Gastroesophageal sphincter (tissue), 4 donors: ENCODE measurements around the gene OPN1SW. TPM values are rescaled to one million over a fixed set of nuclear protein-coding genes. Genes with fewer than 3 reads are reported as not detected.

Experiments used
- ATAC-seq: fragments of 150-250 bp; one replicate; pipeline ENCODE4 v1.9.1; 2016; ENCODE audit warnings: mild to moderate bottlenecking, moderate library complexity
- H3K27ac ChIP-seq, 4 donors: fragments of 200-600 bp; sonication (generic) in 3 of 4; 1 replicate in 3 of 4; 2 replicates in 1 of 4; pipeline ENCODE4 v1.5.1; 2016 to 2019
- H3K27me3 ChIP-seq: fragments of 200-600 bp; sonication (generic); one replicate; pipeline ENCODE4 v1.5.1; 2019
- H3K36me3 ChIP-seq, 2 donors: fragments of 200-600 bp; sonication (generic); one replicate each; pipeline ENCODE4 v1.5.1; 2019; ENCODE audit warnings: control low read depth in 1 of 2
- H3K4me1 ChIP-seq, 3 donors: fragments of 200-600 bp; sonication (generic); 1 replicate in 2 of 3; 2 replicates in 1 of 3; pipeline ENCODE4 v1.5.1; 2016 to 2019; ENCODE audit warnings: control low read depth in 2 of 3
- H3K4me3 ChIP-seq, 2 donors: fragments of 200-600 bp; sonication (generic); one replicate each; pipeline ENCODE4 v1.5.1; 2019; ENCODE audit warnings: mild to moderate bottlenecking in 1 of 2, moderate library complexity in 1 of 2
- H3K9me3 ChIP-seq, 3 donors: fragments of 200-600 bp; sonication (generic); one replicate each; pipeline ENCODE4 v1.5.1; 2017 to 2019; ENCODE audit warnings: control low read depth in 2 of 3
- EP300 ChIP-seq: sonication (generic); formaldehyde crosslinking; IDR thresholded peaks from one replicate; pipeline ENCODE4 v1.6.1; 2017; ENCODE audit warnings: antibody characterized with exemption, mild to moderate bottlenecking
- POLR2A ChIP-seq, 2 donors: fragments of 450-650 bp; IDR thresholded peaks; one replicate each; pipeline ENCODE4 v1.6.1; 2017; ENCODE audit warnings: antibody characterized with exemption in 2 of 2, mild to moderate bottlenecking in 2 of 2, moderate library complexity in 1 of 2
- POLR2AphosphoS5 ChIP-seq: sonication (generic); formaldehyde crosslinking; IDR thresholded peaks from one replicate; pipeline ENCODE4 v1.6.1; 2017; ENCODE audit warnings: antibody characterized with exemption
- WGBS, 2 donors: methylation state at CpG; one replicate each; pipeline ENCODE4 v1.1.5; 2018; ENCODE audit warnings: low coverage in 1 of 2; 5-methylcytosine and 5-hydroxymethylcytosine counted together
- total RNA-seq, 4 donors: library from RNA; depleted of rRNA; stranded (reverse); fragments of >200 nt; gene quantifications; one replicate each; pipeline ENCODE4 v1.1.0, GENCODE V29; 2016
- TF ChIP-seq, protein P1 (sequence below), 4 experiments: fragments of 200-600 bp in 2 of 4; fragments of 450-650 bp in 2 of 4; sonication (generic) in 1 of 4; IDR thresholded peaks; one replicate each; pipeline ENCODE4 v1.5.1; 2017 to 2019; ENCODE audit warnings: antibody characterized with exemption in 4 of 4, mild to moderate bottlenecking in 2 of 4, moderate library complexity in 2 of 4

The OPN1SW gene
- total RNA-seq, 4 donors from 2014 or later: not detected

DNA sequence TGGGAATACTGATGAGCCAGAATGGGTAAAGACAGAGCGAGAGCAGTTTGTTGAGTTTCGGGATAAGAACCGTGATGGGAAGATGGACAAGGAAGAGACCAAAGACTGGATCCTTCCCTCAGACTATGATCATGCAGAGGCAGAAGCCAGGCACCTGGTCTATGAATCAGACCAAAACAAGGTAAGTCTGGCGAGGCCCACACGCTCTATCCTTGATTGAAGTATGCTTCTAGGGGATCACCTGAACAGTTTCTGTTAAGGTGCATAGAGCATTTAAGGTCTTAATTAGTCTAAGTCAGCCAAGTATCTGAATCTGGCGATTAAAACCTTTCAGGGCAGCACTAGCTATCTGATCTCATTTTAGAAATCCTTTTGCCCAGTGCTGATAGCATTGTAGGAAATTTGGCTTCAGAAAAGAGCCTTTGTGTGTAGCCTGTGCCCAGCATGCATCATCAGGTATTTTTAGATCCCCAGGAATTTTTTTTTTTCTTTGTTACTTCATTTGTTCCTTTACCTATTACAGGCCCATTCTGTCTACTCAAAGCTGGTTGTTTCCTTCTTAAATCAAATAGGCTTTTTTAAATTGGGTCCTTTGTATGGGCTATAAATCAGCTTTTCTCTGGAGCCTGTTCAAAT, 8.0 kb downstream of the OPN1SW start:
- Histone ChIP-seq H3K4me3 (no peak overlapping the region), H3K36me3 (peaks cover 0 to 85% of the 10 kb centered on the region in 2 donors), H3K27ac (peak overlapping the region; percentile 53 to 70 (median 62)), H3K4me1 (peaks cover 4 to 23% (median 11%) of the 10 kb centered on the region in 3 donors), H3K9me3 (no peaks in the 10 kb centered on the region), H3K27me3 (no peaks in the 10 kb centered on the region)
- 83 to 97% methylated on average over 5 to 6 of the region's 6 CpGs for WGBS, 2 donors
- ATAC-seq: no peak
- TF ChIP-seq POLR2A (IDR thresholded peaks at IDR 0.05): no peak
- TF ChIP-seq POLR2AphosphoS5: no peak
- TF ChIP-seq, protein P1, sequence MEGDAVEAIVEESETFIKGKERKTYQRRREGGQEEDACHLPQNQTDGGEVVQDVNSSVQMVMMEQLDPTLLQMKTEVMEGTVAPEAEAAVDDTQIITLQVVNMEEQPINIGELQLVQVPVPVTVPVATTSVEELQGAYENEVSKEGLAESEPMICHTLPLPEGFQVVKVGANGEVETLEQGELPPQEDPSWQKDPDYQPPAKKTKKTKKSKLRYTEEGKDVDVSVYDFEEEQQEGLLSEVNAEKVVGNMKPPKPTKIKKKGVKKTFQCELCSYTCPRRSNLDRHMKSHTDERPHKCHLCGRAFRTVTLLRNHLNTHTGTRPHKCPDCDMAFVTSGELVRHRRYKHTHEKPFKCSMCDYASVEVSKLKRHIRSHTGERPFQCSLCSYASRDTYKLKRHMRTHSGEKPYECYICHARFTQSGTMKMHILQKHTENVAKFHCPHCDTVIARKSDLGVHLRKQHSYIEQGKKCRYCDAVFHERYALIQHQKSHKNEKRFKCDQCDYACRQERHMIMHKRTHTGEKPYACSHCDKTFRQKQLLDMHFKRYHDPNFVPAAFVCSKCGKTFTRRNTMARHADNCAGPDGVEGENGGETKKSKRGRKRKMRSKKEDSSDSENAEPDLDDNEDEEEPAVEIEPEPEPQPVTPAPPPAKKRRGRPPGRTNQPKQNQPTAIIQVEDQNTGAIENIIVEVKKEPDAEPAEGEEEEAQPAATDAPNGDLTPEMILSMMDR (IDR thresholded peaks at IDR 0.05): no peak
- no peak for TF ChIP-seq EP300

DNA sequence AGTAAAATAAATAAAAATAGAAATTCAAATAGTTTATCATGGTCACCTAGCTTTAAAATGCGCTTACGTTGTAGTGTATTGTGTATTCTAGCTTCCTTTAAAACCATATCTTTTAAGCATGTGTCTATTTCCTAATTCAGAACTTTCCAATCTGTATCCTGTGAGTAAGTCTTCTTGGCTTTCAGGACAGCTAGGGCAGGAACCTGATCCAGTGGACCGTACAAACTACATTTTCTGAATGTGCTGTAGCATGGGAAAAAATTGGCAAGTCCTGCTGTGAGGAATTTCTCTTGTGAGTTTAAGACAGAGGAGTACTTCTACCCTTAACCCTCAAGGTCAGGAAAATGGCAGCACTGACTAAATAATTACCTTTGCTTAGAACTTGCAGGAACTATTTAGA, 12.1 kb downstream of the OPN1SW start:
- ATAC-seq: peak; percentile 80
- H3K27ac ChIP-seq: peak overlapping the region; percentile 47 to 93 (median 74)
- H3K9me3 ChIP-seq: no peaks in the 10 kb centered on the region

DNA sequence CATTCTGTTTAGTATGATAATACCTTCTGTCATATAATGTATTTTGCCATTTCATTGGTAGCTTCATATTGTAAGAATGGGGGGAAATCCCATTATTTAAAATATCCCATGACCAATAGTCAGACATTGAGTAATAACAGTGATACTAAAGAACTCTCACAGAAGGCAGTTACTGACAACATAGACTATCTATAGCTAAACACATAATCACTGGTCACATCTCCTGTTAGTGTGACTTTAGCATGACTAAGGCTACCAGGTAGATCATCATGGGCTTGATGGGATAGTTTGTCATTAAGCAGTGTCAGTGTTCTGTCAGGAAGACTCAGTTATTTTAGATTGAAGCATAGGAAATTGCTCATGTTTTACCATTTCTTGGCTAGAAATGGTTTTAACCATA, 16.4 kb downstream of the OPN1SW start:
- Histone ChIP-seq H3K4me1 (peaks cover 13 to 50% (median 20%) of the 10 kb centered on the region in 3 donors), H3K27ac (peak overlapping the region in 3 of 4 donors; percentile 50 to 93 (median 81)), H3K9me3 (no peaks in the 10 kb centered on the region), H3K4me3 (no peak overlapping the region), H3K36me3 (peaks cover 0 to 59% of the 10 kb centered on the region in 2 donors), H3K27me3 (no peaks in the 10 kb centered on the region)
- no peak for ATAC-seq
- TF ChIP-seq POLR2A (IDR thresholded peaks at IDR 0.05): no peak
- no peak for TF ChIP-seq EP300
- TF ChIP-seq, protein P1 (IDR thresholded peaks at IDR 0.05): no peak
- no peak for TF ChIP-seq POLR2AphosphoS5

More for the DNA sequence above, 12.1 kb downstream of the OPN1SW start:
- H3K4me1 ChIP-seq: peaks cover 4 to 23% (median 11%) of the 10 kb centered on the region in 3 donors
- no peak overlapping the region for H3K4me3 ChIP-seq
- TF ChIP-seq POLR2AphosphoS5 (no peak), POLR2A (IDR thresholded peaks at IDR 0.05) (no peak), EP300 (no peak)
- TF ChIP-seq, protein P1 (IDR thresholded peaks at IDR 0.05): no peak
- H3K36me3 ChIP-seq: peaks cover 0 to 84% of the 10 kb centered on the region in 2 donors
- 42 to 60% methylated on average over 3 of the region's 3 CpGs for WGBS, 2 donors
- no peaks in the 10 kb centered on the region for H3K27me3 ChIP-seq

DNA sequence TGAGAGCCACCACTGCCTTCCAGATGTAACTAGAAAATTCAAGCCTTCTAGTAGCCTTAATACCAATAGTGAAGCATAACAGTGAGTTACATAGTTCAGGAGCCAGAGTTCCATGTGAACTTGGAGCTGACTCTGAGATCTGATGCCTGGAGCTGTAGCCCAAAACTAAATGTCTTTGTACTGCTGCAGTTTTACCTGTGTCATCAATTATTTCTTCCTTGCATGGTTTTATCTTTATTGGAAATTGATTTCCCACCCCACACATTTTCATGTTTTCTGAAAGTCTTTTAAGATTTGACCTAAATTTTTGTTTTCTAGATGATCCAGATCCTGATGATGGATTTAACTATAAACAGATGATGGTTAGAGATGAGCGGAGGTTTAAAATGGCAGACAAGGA, 17.0 kb downstream of the OPN1SW start:
- H3K27me3 ChIP-seq: no peaks in the 10 kb centered on the region
- TF ChIP-seq POLR2AphosphoS5 (no peak), POLR2A (IDR thresholded peaks at IDR 0.05) (no peak), EP300 (no peak)
- TF ChIP-seq, protein P1 (IDR thresholded peaks at IDR 0.05): no peak
- ATAC-seq: no peak
- H3K4me3 ChIP-seq: no peak overlapping the region
- no peaks in the 10 kb centered on the region for H3K9me3 ChIP-seq
- 67 to 100% methylated on average over 1 of the region's 1 CpG for WGBS, 2 donors
- peaks cover 0 to 64% of the 10 kb centered on the region in 2 donors for H3K36me3 ChIP-seq
- H3K27ac ChIP-seq: peak overlapping the region; percentile 81 to 100 (median 90)
- peaks cover 13 to 53% (median 20%) of the 10 kb centered on the region in 3 donors for H3K4me1 ChIP-seq

DNA sequence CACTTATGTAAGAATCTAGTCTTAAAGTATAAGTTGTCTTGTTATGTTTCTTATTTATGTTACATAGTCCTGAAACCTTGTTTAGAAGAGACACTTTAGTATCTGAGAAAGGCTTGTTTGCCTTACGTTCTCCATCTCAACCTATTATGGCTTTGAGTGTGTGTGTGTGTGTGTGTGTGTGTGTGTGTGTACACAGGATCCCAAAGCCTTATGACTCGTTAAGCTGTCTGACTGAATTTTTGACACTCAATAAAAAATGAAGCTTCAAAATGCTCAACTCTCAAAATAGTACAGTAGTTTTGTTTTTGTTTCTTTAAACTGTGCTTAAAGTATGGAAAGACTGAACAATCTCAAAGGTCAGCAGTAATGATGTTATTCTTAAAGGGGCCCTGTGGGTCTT, 18.4 kb downstream of the OPN1SW start:
- Histone ChIP-seq H3K27ac (peak overlapping the region; percentile 81 to 100 (median 90)), H3K36me3 (peaks cover 0 to 69% of the 10 kb centered on the region in 2 donors)
- WGBS, 2 donors: 0 to 8% methylated on average over 2 of the region's 2 CpGs

More for the DNA sequence above, 18.4 kb downstream of the OPN1SW start:
- no peaks in the 10 kb centered on the region for H3K27me3 ChIP-seq
- no peak for TF ChIP-seq EP300
- TF ChIP-seq, protein P1 (IDR thresholded peaks at IDR 0.05): no peak
- no peak for TF ChIP-seq POLR2A (IDR thresholded peaks at IDR 0.05)
- no peak for TF ChIP-seq POLR2AphosphoS5
- H3K9me3 ChIP-seq: no peaks in the 10 kb centered on the region
- no peak overlapping the region for H3K4me3 ChIP-seq
- peaks cover 9 to 43% (median 14%) of the 10 kb centered on the region in 3 donors for H3K4me1 ChIP-seq
- ATAC-seq: no peak
